ENCODE data around the gene SUN5. TPM values are rescaled to one million over a fixed set of nuclear protein-coding genes. Genes with fewer than 3 reads are reported as not detected.

Gene SUN5
- total and polyA plus RNA-seq, 5 donors from 2014 or later = not detected

DNA sequence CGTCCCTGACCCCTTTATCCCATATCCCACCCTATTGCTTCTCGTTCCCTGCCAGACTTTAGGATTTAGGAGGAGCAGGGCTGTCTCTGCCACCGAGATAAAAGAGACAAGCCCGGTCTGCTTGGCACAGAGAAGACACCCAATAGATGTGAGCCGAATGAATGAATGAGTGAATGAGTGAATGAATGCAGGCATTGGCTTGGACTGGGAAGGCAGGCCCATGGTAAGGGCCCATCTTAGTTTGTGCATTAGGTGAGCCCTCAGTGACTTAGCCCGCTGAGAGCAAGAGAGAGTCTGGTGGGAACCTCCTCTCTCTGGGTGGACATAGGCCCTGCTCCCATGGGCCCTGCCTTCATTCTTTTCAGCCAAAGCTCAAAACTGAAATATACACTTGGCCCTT, 26.3 kb upstream of the SUN5 start:
- Mint-ChIP-seq H3K9me3 (peaks cover 0 to 8% (median 1%) of the 10 kb centered on the region in 7 donors), H3K36me3 (no peaks in the 10 kb centered on the region), H3K4me1 (no peaks in the 10 kb centered on the region), H3K27ac (no peak overlapping the region), H3K27me3 (no peaks in the 10 kb centered on the region), H3K4me3 (no peak overlapping the region)
- Histone ChIP-seq H3K27ac (ENCODE audit: insufficient read depth, low read length, poor library complexity, severe bottlenecking) (no peak overlapping the region), H3K27me3 (ENCODE audit: control insufficient read depth, insufficient read depth, low read length) (no peaks in the 10 kb centered on the region), H3K4me3 (ENCODE audit: low read depth, low read length) (no peak overlapping the region), H3K4me1 (ENCODE audit: control insufficient read depth, insufficient read depth, low read length, poor library complexity, severe bottlenecking) (no peaks in the 10 kb centered on the region), H3K9me3 (ENCODE audit: control insufficient read depth in 2 of 2, low read length in 2 of 2) (peaks cover 0 to 2% of the 10 kb centered on the region in 2 experiments), H3K36me3 (ENCODE audit: control insufficient read depth, insufficient read depth, low read length) (no peaks in the 10 kb centered on the region)
- DNase-seq (no peak), ATAC-seq (ENCODE audit: low read depth in 2 of 2) (no peak)

DNA sequence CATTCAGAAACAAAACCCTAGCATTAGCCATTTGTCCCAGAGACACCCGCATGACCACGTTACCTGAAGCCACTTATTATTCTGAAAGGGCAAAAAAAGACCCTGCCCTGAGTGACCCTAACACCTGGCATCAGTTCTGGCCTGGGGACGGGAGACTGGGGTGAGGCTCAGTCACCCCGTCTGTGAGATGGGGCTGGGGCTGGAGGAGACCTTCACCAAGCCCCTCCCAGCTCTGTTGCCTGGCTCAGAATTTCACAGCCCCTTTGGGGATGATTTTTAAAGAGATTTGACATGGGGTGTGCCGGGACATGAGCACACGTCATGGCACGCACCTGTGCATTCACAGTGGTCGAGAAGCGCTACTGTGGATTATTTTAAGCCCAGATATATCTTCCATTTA, 25.8 kb upstream of the SUN5 start:
- Histone ChIP-seq H3K27me3 (ENCODE audit: control insufficient read depth, insufficient read depth, low read length) (no peaks in the 10 kb centered on the region), H3K9me3 (ENCODE audit: control insufficient read depth in 2 of 2, low read length in 2 of 2) (peaks cover 0 to 2% of the 10 kb centered on the region in 2 experiments), H3K27ac (ENCODE audit: insufficient read depth, low read length, poor library complexity, severe bottlenecking) (no peak overlapping the region), H3K36me3 (ENCODE audit: control insufficient read depth, insufficient read depth, low read length) (no peaks in the 10 kb centered on the region), H3K4me3 (ENCODE audit: low read depth, low read length) (no peak overlapping the region), H3K4me1 (ENCODE audit: control insufficient read depth, insufficient read depth, low read length, poor library complexity, severe bottlenecking) (no peaks in the 10 kb centered on the region)
- Mint-ChIP-seq H3K27me3 (no peaks in the 10 kb centered on the region), H3K36me3 (no peaks in the 10 kb centered on the region), H3K27ac (no peak overlapping the region), H3K4me3 (no peak overlapping the region), H3K4me1 (no peaks in the 10 kb centered on the region), H3K9me3 (peaks cover 0 to 8% (median 1%) of the 10 kb centered on the region in 7 donors)
- ATAC-seq (ENCODE audit: low read depth in 2 of 2) (no peak), DNase-seq (no peak)

- Mint-ChIP-seq H3K4me3 (no peak overlapping the region), H3K27ac (no peak overlapping the region), H3K36me3 (no peaks in the 10 kb centered on the region), H3K4me1 (no peaks in the 10 kb centered on the region), H3K9me3 (peaks cover 0 to 8% (median 1%) of the 10 kb centered on the region in 7 donors), H3K27me3 (no peaks in the 10 kb centered on the region)
- DNase-seq = no peak
- Histone ChIP-seq H3K4me3 (ENCODE audit: low read depth, low read length) (no peak overlapping the region), H3K36me3 (ENCODE audit: control insufficient read depth, insufficient read depth, low read length) (no peaks in the 10 kb centered on the region), H3K9me3 (ENCODE audit: control insufficient read depth in 2 of 2, low read length in 2 of 2) (peaks cover 0 to 2% of the 10 kb centered on the region in 2 experiments), H3K27me3 (ENCODE audit: control insufficient read depth, insufficient read depth, low read length) (no peaks in the 10 kb centered on the region), H3K27ac (ENCODE audit: insufficient read depth, low read length, poor library complexity, severe bottlenecking) (no peak overlapping the region), H3K4me1 (ENCODE audit: control insufficient read depth, insufficient read depth, low read length, poor library complexity, severe bottlenecking) (no peaks in the 10 kb centered on the region)
- ATAC-seq (ENCODE audit: low read depth in 2 of 2) = no peak
Observed at GRCh38 chr20:33028875-33029274, 24.6 kb upstream of the SUN5 start.

DNA sequence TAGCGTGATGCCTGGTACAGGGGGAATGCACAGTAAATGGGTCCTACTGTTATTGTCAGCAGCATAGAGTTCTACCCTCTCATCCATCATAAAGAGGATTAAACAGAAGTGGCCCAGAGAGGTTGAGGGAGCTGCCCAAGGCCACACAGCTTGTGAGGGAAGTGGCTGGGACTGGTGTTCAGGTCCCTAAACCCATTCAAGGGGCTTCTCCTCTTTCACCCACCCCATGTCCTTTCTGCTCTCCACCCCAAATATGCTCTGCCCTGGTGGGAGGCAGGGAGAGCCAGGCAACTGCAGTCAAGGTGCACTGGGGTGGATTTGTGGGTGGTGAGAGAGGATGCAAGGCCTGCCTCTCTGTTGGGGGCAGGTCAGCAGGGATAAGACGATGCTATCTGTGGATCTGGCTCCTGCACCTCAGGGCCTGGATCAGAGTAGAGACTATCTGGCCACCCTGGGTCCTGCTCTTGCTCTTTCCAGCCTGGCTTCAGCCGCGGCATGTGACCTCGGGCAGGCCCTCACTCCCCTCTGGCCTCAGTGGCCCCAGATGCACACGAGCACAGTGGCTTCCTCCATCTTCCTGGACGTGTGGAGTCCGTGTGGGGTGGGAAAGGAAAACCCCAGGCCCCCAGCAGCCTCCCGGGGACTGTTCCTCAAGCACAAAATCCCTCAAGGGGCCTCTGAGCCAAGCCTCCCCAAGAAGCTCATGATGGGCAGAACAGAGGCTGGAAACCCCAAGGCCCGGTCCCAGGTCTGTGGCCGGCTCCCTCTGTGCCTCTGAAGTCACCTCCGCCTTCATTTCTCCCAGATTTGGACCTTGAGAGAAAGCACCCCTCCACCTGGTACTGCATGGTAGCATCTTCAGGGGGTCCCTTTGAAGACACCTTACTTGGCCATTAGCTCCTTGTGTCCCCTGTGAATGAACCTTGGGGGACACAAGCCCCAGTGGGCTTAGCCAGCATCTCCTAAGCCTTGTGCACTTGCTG, 23.8 kb upstream of the SUN5 start:
- Histone ChIP-seq H3K27ac (ENCODE audit: insufficient read depth, low read length, poor library complexity, severe bottlenecking) (no peak overlapping the region), H3K4me1 (ENCODE audit: control insufficient read depth, insufficient read depth, low read length, poor library complexity, severe bottlenecking) (no peaks in the 10 kb centered on the region), H3K36me3 (ENCODE audit: control insufficient read depth, insufficient read depth, low read length) (no peaks in the 10 kb centered on the region), H3K9me3 (ENCODE audit: control insufficient read depth in 2 of 2, low read length in 2 of 2) (no peaks in the 10 kb centered on the region), H3K27me3 (ENCODE audit: control insufficient read depth, insufficient read depth, low read length) (no peaks in the 10 kb centered on the region), H3K4me3 (ENCODE audit: low read depth, low read length) (no peak overlapping the region)
- no peaks in the 10 kb centered on the region for H3K4me1 Mint-ChIP-seq
- H3K36me3 Mint-ChIP-seq = no peaks in the 10 kb centered on the region
- H3K9me3 Mint-ChIP-seq = peaks cover 0 to 1% (median under 1%) of the 10 kb centered on the region in 7 donors
- H3K27me3 Mint-ChIP-seq = no peaks in the 10 kb centered on the region
- no peak overlapping the region for H3K4me3 Mint-ChIP-seq
- DNase-seq (no peak), ATAC-seq (ENCODE audit: low read depth in 2 of 2) (no peak)
- H3K27ac Mint-ChIP-seq = no peak overlapping the region

GRCh38 chr20:33026779-33027759, 22.8 kb upstream of the SUN5 start:
- Histone ChIP-seq H3K36me3 (ENCODE audit: control insufficient read depth, insufficient read depth, low read length) (no peaks in the 10 kb centered on the region), H3K27ac (ENCODE audit: insufficient read depth, low read length, poor library complexity, severe bottlenecking) (no peak overlapping the region), H3K9me3 (ENCODE audit: control insufficient read depth in 2 of 2, low read length in 2 of 2) (no peaks in the 10 kb centered on the region), H3K4me3 (ENCODE audit: low read depth, low read length) (no peak overlapping the region), H3K4me1 (ENCODE audit: control insufficient read depth, insufficient read depth, low read length, poor library complexity, severe bottlenecking) (no peaks in the 10 kb centered on the region), H3K27me3 (ENCODE audit: control insufficient read depth, insufficient read depth, low read length) (no peaks in the 10 kb centered on the region)
- peak overlapping the region in 1 of 3 donors; percentile 27 for H3K27ac Mint-ChIP-seq
- no peak for ATAC-seq (ENCODE audit: low read depth in 2 of 2)
- no peaks in the 10 kb centered on the region for H3K36me3 Mint-ChIP-seq
- H3K9me3 Mint-ChIP-seq = no peaks in the 10 kb centered on the region
- H3K4me3 Mint-ChIP-seq = no peak overlapping the region
- no peaks in the 10 kb centered on the region for H3K27me3 Mint-ChIP-seq
- DNase-seq = no peak
- peaks cover 0 to under 1% (median 0%) of the 10 kb centered on the region in 4 donors for H3K4me1 Mint-ChIP-seq

DNA sequence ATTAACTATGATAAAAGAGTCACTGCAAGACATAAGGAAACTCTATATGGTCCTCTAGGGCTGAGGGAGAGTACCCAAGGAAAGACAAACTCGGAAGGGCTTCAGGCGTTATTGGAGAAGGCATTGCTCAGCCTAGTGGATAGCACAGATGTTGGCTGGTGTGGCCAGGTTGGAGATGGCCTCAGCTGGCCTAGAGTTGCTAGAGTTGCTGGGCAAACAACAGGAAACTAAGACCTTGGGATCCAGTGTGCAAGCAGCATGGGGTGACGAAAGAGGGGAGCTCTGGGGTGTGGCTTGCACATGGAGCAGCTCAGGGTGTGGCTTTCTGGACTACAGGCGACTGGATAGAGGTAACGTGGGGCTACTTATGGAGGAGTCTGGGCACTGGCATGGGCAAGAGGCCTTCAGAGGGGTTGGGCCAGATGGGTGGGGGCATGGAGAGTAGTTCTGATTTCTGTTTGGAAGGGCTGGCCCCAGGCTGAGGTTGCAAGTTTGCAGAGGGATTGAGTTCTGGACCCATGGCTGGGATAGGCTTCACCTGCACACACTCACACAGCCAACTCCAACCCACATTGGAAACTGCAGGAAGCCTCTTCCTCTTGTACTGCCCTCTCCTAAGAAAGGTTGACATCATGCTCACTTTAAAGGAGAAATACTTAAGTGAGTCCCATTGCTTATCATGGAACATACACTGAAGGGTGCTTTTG, 22.0 kb upstream of the SUN5 start:
- Mint-ChIP-seq H3K27me3 (no peaks in the 10 kb centered on the region), H3K4me1 (peaks cover 0 to 3% (median 0%) of the 10 kb centered on the region in 4 donors), H3K4me3 (no peak overlapping the region), H3K27ac (no peak overlapping the region), H3K9me3 (no peaks in the 10 kb centered on the region), H3K36me3 (no peaks in the 10 kb centered on the region)
- H3K4me3 ChIP-seq (ENCODE audit: low read depth, low read length) = no peak overlapping the region
- no peaks in the 10 kb centered on the region for H3K4me1 ChIP-seq (ENCODE audit: control insufficient read depth, insufficient read depth, low read length, poor library complexity, severe bottlenecking)
- ATAC-seq (ENCODE audit: low read depth in 2 of 2) = no peak
- H3K27me3 ChIP-seq (ENCODE audit: control insufficient read depth, insufficient read depth, low read length) = no peaks in the 10 kb centered on the region
- no peak for DNase-seq
- no peak overlapping the region for H3K27ac ChIP-seq (ENCODE audit: insufficient read depth, low read length, poor library complexity, severe bottlenecking)
- no peaks in the 10 kb centered on the region for H3K9me3 ChIP-seq (ENCODE audit: control insufficient read depth in 2 of 2, low read length in 2 of 2)
- H3K36me3 ChIP-seq (ENCODE audit: control insufficient read depth, insufficient read depth, low read length) = no peaks in the 10 kb centered on the region

- Histone ChIP-seq H3K36me3 (ENCODE audit: control insufficient read depth, insufficient read depth, low read length) (no peaks in the 10 kb centered on the region), H3K27me3 (ENCODE audit: control insufficient read depth, insufficient read depth, low read length) (no peaks in the 10 kb centered on the region), H3K4me3 (ENCODE audit: low read depth, low read length) (no peak overlapping the region), H3K27ac (ENCODE audit: insufficient read depth, low read length, poor library complexity, severe bottlenecking) (no peak overlapping the region), H3K9me3 (ENCODE audit: control insufficient read depth in 2 of 2, low read length in 2 of 2) (no peaks in the 10 kb centered on the region), H3K4me1 (ENCODE audit: control insufficient read depth, insufficient read depth, low read length, poor library complexity, severe bottlenecking) (no peaks in the 10 kb centered on the region)
- Mint-ChIP-seq H3K27ac (no peak overlapping the region), H3K4me3 (no peak overlapping the region), H3K36me3 (no peaks in the 10 kb centered on the region), H3K27me3 (no peaks in the 10 kb centered on the region), H3K9me3 (no peaks in the 10 kb centered on the region), H3K4me1 (peaks cover 0 to 3% (median 0%) of the 10 kb centered on the region in 4 donors)
- DNase-seq = no peak
- ATAC-seq (ENCODE audit: low read depth in 2 of 2) = no peak
Observed at GRCh38 chr20:33025318-33025876, 21.2 kb upstream of the SUN5 start.
